CD1c-positive myeloid dendritic cell (primary cell): ENCODE results near the gene SLC6A20.

Experiments used
- DNase-seq: peaks from one replicate; pipeline ENCODE4 v3.0.0-alpha.2; 2016; ENCODE audit errors: extremely low spot score

Gene SLC6A20

DNA sequence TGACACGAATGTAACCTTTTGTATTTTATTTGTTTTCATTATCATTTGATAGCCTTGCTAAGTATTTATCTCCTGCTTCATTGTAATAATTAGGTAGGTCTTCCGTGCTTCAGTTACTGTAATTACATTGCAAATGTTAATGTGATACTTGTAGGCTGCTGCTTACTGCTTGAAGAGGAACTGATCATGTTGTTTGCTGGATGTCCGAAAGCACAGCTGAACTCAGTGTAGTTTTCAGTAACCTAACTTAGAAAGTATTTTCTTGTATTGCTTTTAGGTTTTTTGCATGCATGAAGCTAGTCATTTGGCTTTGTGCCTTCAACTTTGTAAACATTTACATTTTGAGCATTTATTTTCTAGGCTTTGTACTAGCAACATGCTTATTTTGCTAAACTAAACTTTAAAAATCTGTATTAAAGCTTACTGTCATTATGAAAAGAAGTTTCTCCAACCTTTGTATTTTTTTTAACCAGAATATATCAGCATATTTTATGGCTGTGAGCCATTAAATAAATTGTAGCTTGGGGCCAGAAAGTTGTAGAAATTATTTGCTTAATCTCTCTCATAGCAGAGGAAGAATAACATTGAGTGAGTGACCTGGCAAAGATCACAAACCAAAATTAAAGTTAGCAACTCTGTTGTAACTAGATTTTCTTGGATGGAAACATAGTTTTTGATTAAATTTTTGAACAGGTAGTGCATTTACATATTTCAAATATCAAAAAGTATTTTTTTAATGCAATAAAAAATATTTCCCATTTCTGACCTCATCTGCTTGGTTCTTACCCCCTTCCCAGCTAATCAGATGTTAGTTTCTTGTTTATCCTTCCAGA lies 76.5 kb downstream of the SLC6A20 start:
- no peak for DNase-seq

DNA sequence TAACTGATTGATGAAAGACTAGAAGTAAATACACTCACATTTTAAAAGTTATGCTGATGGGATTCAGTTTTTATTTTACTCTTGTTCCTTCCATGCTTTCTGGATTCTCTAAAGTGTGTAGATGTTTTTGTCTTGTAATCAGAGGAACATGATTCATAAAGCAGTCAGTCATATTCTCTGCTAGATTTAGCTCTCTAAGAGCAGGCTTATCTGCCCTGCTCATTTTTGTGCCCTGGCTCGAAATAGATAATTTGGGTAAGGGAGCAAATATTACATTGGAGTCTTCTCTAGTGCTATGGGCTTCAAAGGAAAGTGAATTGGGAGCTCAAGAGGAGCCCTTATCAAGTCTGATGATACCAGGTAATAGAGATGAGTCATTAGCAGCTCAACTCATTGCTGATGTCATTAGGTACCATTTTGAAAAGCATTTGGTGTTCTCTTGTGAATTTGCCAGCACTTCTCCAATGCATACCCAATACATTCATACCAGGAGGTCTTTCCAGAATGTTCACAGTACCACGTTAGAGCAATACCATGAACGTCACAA lies 79.5 kb downstream of the SLC6A20 start:
- no peak for DNase-seq

DNA sequence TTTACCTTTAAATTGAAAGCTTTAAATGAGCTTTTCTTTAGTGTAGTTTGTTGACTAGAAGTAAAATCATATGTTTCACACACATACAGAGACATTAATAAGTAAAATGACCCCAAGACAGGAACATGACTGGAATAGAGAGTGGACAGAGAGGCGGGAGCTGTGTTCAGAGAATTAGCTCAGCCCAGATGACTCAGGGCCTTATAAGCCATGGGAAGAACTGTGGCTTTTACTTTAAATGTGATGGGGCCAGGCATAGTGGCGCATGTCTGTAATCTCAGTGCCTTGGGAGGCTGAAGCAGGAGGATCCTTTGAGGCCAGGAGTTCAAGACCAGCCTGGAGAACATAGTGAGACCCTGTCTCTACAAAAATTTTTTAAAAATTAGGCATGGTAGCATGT lies 80.4 kb downstream of the SLC6A20 start:
- DNase-seq, result no peak

GRCh38 chr3:45712434-45713110 lies 83.8 kb downstream of the SLC6A20 start:
- no peak for DNase-seq

- DNase-seq, result no peak
These were observed 84.4 kb downstream of the SLC6A20 start for GRCh38 chr3:45711931-45712330.

GRCh38 chr3:45705839-45706808 lies 90.2 kb downstream of the SLC6A20 start:
- no peak for DNase-seq
